ENCODE data around the gene ETNPPL.

Gene ETNPPL

GRCh38 chr4:108794136-108794535, 31.3 kb upstream of the ETNPPL start:
- TF ChIP-seq CTCF (IDR thresholded peaks at IDR 0.05; ENCODE audit: borderline replicate concordance, insufficient read depth, low read depth, low read length), result no peak
- no peak overlapping the region for H3K4me3 ChIP-seq (ENCODE audit: low read depth, low read length)

GRCh38 chr4:108793415-108793814, 30.6 kb upstream of the ETNPPL start:
- TF ChIP-seq CTCF (IDR thresholded peaks at IDR 0.05; ENCODE audit: borderline replicate concordance, insufficient read depth, low read depth, low read length), result no peak
- H3K4me3 ChIP-seq (ENCODE audit: low read depth, low read length), result no peak overlapping the region

- no peak for TF ChIP-seq CTCF (IDR thresholded peaks at IDR 0.05; ENCODE audit: borderline replicate concordance, insufficient read depth, low read depth, low read length)
These were observed 25.9 kb upstream of the ETNPPL start for GRCh38 chr4:108788731-108789130.

GRCh38 chr4:108787724-108788123, 24.9 kb upstream of the ETNPPL start:
- TF ChIP-seq CTCF (IDR thresholded peaks at IDR 0.05; ENCODE audit: borderline replicate concordance, insufficient read depth, low read depth, low read length), result no peak
- no peak overlapping the region for H3K4me3 ChIP-seq (ENCODE audit: low read depth, low read length)

More at GRCh38 chr4:108788731-108789130, 25.9 kb upstream of the ETNPPL start:
- H3K4me3 ChIP-seq (ENCODE audit: low read depth, low read length), result no peak overlapping the region

GRCh38 chr4:108787106-108787505, 24.3 kb upstream of the ETNPPL start:
- H3K4me3 ChIP-seq (ENCODE audit: low read depth, low read length), result no peak overlapping the region
- TF ChIP-seq CTCF (IDR thresholded peaks at IDR 0.05; ENCODE audit: borderline replicate concordance, insufficient read depth, low read depth, low read length), result no peak

GRCh38 chr4:108786351-108786750, 23.5 kb upstream of the ETNPPL start:
- no peak for TF ChIP-seq CTCF (IDR thresholded peaks at IDR 0.05; ENCODE audit: borderline replicate concordance, insufficient read depth, low read depth, low read length)

GRCh38 chr4:108783665-108784463, 21.0 kb upstream of the ETNPPL start:
- no peak for TF ChIP-seq CTCF (IDR thresholded peaks at IDR 0.05; ENCODE audit: borderline replicate concordance, insufficient read depth, low read depth, low read length)

More at GRCh38 chr4:108786351-108786750, 23.5 kb upstream of the ETNPPL start:
- H3K4me3 ChIP-seq (ENCODE audit: low read depth, low read length), result no peak overlapping the region

More at GRCh38 chr4:108783665-108784463, 21.0 kb upstream of the ETNPPL start:
- H3K4me3 ChIP-seq (ENCODE audit: low read depth, low read length), result no peak overlapping the region

Measured in GM12875 (cell line).